HG03108 (cell line): ENCODE data around the gene TPM4.

Experiments
- ATAC-seq: cut with Tn5 transposase; IDR thresholded peaks from one replicate; pipeline ENCODE4 v1.9.1; 2021; ENCODE audit warnings: moderate library complexity; ENCODE audit not compliant: unreplicated experiment

TPM4 gene

DNA sequence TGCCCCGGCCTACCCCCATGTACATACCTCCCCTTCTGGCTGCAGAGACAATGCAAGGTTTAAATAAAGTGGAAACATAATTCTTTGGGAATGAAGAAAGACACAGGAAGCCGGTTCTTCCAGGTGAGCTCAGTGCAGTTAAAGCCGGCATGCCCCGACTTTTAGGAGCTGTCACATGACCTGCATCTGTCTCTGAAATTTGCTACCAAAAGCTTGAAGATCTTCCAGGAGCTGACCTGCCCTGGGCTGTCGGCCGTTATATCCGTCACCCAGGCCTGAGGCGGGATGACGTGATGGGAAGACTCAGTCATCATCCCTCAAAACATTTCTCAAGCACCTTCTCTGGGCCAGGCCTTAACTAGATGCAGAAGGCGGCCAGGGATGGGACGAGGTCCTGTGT lies 45.7 kb downstream of the TPM4 start:
- no peak for ATAC-seq

GRCh38 chr19:16124953-16125352 lies 48.7 kb downstream of the TPM4 start:
- ATAC-seq: no peak

DNA sequence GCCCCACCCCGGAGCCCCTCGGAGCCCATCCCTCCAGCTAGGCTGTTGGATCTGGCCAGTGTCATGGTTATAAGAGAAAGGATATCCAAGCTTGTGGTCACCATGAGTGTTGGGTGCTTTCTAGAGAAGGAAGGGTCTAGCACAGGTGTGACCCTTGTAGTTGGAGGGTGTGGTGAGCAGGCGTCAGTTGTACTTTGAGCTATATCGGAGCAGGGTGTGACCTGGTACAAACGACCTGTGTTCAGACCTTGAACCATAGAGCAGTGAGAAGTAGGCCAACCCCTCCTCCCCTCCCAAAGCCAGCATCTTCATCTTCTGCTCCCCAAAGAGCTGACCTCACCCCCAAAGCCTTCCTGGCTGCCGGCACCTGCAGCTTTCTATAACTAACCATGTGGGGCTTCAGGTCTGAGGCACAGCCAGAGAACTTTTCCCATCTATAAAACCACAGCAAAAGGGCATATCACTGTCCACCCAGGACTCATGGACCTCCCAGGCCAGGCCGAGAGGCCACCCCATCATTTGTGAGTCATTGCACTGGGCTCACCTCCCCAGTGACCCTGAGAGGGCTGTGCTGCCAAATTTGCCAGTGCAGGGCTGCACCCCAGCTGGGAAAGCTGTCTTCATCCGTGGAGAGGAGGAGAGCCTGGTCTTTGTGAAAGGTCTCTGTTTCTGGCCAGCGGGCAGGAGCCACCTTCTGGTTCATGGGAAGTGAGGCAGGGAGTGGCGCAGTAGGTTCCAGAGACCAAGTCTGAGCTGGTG lies 49.6 kb downstream of the TPM4 start:
- ATAC-seq: no peak

GRCh38 chr19:16127080-16127479 lies 50.8 kb downstream of the TPM4 start:
- no peak for ATAC-seq

DNA sequence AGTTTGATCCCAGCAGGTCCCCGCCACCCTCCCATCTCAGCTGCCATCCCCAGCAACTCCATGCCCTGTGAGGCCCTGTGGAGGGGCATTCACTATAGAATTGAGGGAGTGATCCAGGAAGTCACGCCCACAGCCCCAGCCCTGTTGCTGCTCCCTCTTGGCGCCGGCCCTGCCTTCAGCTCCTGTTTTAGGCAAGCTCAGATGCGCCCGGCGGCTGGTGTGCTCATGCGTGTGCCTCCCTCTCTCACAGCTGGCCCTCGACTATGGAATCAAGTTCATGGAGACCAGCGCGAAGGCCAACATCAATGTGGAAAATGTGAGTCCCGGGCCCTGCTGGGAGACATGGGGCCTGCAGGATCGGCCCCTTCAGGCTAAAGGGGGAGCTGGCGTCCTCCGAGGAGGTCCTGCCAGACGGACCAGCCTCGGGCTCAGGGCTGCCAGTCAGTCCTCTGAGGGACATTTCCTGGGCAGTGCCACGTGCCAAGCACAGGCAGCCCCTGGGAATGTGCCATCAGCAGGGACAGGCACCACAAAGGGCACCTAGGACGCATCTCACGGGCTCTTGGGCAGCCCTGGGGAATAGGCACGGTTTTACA lies 51.6 kb downstream of the TPM4 start:
- no peak for ATAC-seq

- ATAC-seq: no peak
Observed at GRCh38 chr19:16131648-16132047, 55.4 kb downstream of the TPM4 start.

- no peak for ATAC-seq
Observed at GRCh38 chr19:16133818-16134217, 57.5 kb downstream of the TPM4 start.

GRCh38 chr19:16134510-16134909 lies 58.2 kb downstream of the TPM4 start:
- no peak for ATAC-seq

DNA sequence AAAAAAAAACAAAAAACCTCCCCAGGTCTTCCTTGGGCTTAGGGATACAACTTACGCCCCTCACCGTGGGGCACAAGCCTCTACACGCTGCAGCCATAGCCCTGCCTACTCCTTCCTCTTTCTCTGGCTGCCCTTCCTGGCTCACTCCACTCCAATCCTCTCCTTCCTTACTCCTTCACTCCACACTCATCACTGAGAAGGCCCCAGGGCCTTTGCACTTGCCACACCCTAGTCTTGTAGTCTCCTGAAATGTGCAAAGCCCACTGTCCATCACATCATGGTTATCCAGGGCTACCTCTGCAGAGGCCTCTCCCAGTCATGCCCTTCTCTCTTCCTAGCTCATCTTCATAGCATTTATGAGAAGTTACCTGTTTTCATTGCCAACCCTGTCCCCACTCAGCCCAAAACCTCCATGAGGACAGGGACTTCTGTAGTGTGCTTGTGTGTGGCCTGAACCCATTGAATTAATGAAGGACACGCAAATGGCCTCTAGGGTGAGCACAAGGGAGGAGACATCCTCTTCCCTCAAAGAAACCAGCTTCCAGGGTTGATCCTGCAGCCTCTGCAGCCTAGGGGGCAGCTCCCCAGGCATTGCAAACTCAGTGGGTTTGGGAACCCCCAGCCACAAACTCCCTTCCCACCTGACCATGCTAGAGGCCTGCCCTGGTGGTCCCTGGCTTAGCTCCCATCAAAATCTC lies 59.3 kb downstream of the TPM4 start:
- no peak for ATAC-seq

GRCh38 chr19:16136185-16136999 lies 60.1 kb downstream of the TPM4 start:
- ATAC-seq: no peak

- no peak for ATAC-seq
Observed at GRCh38 chr19:16139752-16140151, 63.5 kb downstream of the TPM4 start.

DNA sequence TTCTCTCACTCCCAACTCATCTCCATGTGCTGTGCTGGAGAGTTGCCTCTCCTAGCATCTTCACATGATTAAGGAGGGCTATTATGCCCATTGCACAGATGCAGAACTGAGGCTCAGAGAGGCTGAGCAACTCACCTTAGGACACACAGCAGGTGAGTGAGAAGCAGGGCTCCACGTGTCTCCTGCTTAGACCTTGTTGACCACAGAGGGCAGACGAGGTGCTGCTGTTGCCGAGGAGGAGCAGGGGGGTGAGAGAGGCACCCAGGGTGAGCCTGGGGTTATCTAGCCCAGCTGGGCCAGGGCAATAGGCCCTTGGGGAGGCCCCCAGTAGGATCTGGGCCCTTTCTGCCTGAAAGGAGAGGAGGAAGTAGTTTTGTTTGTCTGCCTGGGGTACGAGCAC lies 64.7 kb downstream of the TPM4 start:
- ATAC-seq: peak; percentile 39

GRCh38 chr19:16142032-16142580 lies 65.8 kb downstream of the TPM4 start:
- ATAC-seq: no peak

DNA sequence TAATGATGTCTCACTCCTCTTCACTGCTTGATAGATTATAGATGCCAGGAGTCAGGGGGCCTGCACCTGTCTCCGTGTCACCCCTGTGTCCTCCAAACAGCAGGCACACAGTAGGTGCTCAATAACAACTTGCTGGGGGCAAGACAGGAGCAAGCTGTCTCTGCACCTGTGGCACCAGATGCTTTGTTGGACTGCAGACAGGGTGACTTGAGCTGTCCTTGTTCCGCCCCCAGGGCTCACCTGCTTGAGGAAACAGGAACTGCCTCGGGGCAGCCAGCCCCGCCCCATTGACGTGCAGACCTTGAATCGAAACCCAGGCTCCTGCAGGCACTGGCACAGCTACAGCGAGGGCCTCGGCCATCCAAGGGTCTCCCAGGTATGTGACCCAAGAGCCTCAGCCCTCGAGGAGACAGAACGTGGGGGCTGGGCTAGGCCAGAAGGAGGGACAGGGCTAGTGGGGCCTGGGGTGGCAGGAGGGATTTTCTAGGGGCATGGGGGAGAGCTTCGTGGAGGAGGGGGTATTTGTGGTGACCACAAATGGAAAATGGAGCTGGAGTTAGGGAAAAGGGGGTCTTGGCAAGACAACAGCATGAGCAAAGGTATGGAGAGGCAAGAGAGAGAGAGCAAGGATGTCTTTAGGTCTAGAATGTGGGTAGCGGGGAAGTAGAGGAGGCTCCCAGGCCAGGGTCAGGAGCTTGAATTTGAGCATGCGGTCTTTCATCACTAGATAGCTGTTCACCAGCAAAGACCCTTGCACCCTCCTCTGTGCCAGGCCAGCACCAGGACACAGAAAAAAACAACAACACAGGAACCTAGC lies 67.3 kb downstream of the TPM4 start, which contains the start of gene HSH2D:
Gene HSH2D (plus strand): TSS at position 287 of the 817 bp plus-strand sequence. CDS start 5,066 bp downstream, outside the sequence.
- peak; percentile 58 for ATAC-seq

GRCh38 chr19:16144216-16144581 lies 67.9 kb downstream of the TPM4 start:
- no peak for ATAC-seq

DNA sequence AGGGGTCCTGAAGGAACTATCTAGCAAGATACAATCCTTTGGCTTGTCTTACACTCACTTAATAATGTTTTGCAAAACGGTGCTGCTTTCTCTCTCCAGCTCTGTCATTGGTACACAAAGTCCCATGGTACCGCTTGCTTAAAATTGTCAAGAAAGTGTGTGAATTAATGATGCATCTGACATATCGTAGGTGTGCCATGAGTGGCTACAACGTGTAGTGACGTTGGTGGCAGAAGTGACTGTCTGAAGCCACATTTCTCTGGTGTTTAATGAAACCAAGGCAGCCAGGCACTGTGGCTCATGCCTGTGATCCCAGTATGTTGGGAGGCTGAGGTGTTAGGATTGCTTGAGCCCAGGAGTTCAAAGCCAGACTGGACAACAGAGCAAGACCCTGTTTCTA lies 69.8 kb downstream of the TPM4 start:
- no peak for ATAC-seq

GRCh38 chr19:16148443-16149229 lies 72.3 kb downstream of the TPM4 start:
- ATAC-seq: no peak
